ENCODE measurements around the gene ATXN10. TPM values are rescaled to one million over a fixed set of nuclear protein-coding genes. Genes with fewer than 3 reads are reported as not detected.

The ATXN10 gene
- total RNA-seq, 4 donors from 2014 or later = 35.5 to 83.3 (median 51.1) TPM

DNA sequence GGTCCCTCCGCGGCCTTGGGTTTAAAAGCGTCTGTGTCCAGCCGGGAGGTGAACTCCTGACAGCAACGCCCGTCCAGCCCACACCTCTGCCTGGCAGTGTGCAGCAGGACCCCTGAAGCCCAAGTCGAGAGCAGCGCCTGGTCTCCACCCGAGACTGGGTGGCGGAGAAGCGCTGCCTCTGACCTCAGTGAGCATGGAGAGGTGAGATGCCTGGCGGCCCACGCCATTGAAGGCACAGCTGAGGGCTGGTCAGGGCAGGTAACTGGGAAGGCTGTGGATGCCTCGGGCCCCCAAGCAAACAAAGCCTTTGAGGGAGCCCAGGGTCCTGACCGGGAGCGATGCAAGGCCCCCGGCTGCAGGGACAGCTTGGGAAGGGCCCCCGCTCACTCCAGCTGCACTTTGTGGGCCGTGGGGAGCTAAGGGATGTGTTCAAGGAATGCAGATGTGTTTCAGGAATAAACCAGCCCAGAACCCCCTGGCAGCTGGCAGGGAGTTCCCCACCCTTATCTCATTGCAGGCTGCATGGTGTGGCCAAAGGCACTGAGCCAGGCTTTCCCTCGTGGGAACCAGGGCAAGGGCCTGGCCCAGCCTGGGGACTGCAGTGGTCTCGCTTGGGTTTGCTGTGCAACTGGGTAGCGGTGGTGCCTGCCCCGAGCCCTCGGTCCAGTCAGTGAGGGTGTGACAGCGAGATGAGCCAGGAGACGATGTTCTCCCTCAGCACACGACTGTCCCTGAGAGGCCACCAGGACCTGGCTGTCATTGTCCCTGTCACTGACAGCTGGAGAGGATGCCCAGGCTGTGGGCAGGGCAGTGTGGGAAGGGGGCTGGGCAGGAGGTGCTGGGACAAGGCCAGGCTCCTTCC, 212.8 kb downstream of the ATXN10 start:
- intact Hi-C loops (cut with DNase I; ENCODE audit: low total_unique reads) = no loop called here
- DNase-seq (ENCODE audit: low spot score in 2 of 2) = no peak
- TF ChIP-seq CTCF (IDR thresholded peaks at IDR 0.05) (no peak), POLR2A (IDR thresholded peaks at IDR 0.05) (no peak)
- WGBS, 2 donors = 62 to 77% methylated on average over 15 to 21 of the region's 27 CpGs
- H3K4me3 ChIP-seq (ENCODE audit: low read depth, poor library complexity, severe bottlenecking) = no peak overlapping the region

DNA sequence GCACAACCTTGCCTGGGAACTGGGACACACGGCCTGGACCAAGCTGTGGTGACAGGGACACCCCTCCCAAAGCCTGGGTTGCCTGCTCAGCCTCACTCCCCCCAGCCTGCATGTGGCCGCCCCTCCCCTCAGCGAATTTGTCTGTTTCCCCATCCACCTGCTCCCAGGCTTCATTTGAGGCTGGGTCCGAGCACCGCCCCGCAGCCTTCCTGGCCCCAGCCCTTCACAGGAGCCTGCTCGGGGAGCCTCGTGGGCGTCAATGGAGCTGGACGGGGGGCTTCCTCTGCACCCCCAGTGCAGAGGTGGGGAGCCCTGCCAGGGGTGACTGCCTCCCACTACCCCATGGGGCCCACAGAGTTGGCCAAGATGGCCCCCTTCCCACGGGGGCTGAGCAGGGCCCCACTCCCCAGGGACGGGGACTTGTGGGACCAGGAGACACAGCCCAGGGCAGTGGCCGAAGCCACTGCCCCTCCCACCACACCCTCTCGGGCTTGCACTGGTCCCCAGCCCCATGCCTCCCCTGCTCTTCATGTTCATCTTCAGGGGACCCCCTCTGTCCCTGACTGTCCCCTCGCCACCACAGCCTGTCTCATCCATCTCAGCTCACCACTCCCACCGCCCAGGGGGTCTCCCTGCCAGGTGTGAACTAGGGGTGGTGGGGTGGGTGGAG, 213.7 kb downstream of the ATXN10 start:
- intact Hi-C loops (cut with DNase I; ENCODE audit: low total_unique reads) = no loop called here
- H3K4me3 ChIP-seq (ENCODE audit: low read depth, poor library complexity, severe bottlenecking) = no peak overlapping the region
- DNase-seq (ENCODE audit: low spot score in 2 of 2) = no peak
- no peak for TF ChIP-seq CTCF (IDR thresholded peaks at IDR 0.05)
- no peak for TF ChIP-seq POLR2A (IDR thresholded peaks at IDR 0.05)
- 79 to 81% methylated on average over 14 to 16 of the region's 16 CpGs for WGBS, 2 donors

- WGBS, 2 donors = 78 to 84% methylated on average over 18 to 19 of the region's 21 CpGs
- H3K4me3 ChIP-seq (ENCODE audit: low read depth, poor library complexity, severe bottlenecking) = no peak overlapping the region
- intact Hi-C loops (cut with DNase I; ENCODE audit: low total_unique reads) = no loop called here
- no peak for DNase-seq (ENCODE audit: low spot score in 2 of 2)
- TF ChIP-seq CTCF (IDR thresholded peaks at IDR 0.05) = no peak
- TF ChIP-seq POLR2A (IDR thresholded peaks at IDR 0.05) = no peak
These were observed 214.3 kb downstream of the ATXN10 start for GRCh38 chr22:45885941-45886395.

DNA sequence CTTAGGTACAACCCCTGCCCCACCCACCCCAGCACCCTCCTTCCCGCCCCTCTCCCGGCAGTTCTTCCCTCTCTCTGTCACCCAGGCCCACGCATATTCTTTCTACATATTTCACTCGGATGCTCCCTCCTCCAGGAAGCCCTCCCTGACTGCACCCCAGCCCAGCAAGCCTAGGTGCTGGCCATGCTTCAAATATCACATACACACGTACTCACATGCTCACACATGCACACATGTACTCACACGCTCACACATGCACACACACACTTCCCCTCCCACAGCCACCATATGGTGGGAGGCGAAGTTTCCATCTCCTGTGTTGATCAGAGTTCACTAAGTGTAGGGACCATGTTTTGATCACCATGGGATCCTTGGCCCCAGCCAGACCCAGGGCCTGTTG, 214.9 kb downstream of the ATXN10 start:
- WGBS, 2 donors = 91 to 94% methylated on average over 7 of the region's 7 CpGs
- no peak overlapping the region for H3K4me3 ChIP-seq (ENCODE audit: low read depth, poor library complexity, severe bottlenecking)
- intact Hi-C loops (cut with DNase I; ENCODE audit: low total_unique reads) = no loop called here
- DNase-seq (ENCODE audit: low spot score in 2 of 2) = no peak
- TF ChIP-seq POLR2A (IDR thresholded peaks at IDR 0.05) (no peak), CTCF (IDR thresholded peaks at IDR 0.05) (no peak)

DNA sequence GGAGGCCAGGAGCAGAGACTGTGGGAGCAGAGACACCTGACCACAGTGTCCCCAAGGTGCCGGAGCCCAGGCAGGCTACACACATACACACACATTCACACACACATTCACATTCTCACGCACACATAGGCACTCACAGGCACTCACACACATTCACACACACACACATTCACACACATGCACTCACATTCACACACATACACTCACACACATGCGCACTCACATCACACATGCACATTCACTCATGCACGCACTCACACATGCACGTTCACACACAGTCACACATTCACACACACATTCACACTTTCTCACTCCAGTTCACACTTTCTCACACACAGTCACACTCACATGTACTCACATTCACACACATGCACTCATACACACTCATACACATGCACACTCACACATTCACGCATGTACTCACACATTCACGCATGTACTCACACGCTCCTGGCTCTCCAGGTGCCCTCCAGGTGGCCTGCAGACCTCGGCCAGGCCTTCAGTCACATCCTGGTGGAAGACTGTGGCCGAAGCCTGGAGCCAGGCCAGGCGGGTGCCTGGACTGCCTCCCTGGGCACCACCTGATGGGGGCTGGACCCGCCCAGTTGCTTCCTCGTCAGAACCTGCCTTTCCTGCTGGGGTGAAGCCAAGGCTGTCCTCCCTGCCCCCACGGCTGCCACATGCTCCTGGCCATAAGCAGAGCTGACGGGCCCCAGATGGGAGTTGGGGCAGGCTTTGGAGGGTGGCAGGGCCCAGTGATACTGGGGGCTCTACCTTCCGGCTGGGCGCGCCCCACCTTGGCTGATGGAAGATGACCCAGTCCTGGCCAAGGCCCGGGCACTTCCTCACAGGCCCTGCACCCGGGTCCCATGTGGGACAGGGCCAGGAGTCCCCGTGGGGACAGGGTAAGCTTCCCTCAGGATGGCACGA, 215.8 kb downstream of the ATXN10 start:
- H3K4me3 ChIP-seq (ENCODE audit: low read depth, poor library complexity, severe bottlenecking) = no peak overlapping the region
- intact Hi-C loops (cut with DNase I; ENCODE audit: low total_unique reads) = no loop called here
- no peak for TF ChIP-seq POLR2A (IDR thresholded peaks at IDR 0.05)
- WGBS, 2 donors = 75 to 82% methylated on average over 21 to 22 of the region's 22 CpGs
- peak in 1 of 2 donors; percentile 20 for DNase-seq (ENCODE audit: low spot score in 2 of 2)

All from lower leg skin (tissue), 4 donors.